SW480 (cell line): ENCODE measurements around the gene UFM1.
"Not testable (repeated sequence)": the region's sequence is repeated elsewhere in the genome, so short reads cannot be mapped to it uniquely, and the experiment has no call there.

Experiments
- DNase-seq: peaks from one replicate; pipeline ENCODE4 v3.0.0-alpha.2; 2016; ENCODE audit warnings: low spot score

The UFM1 gene

GRCh38 chr13:38349390-38350113 is at the start of gene UFM1:
TSS of gene UFM1 (plus strand) at chr13:38349851. CDS start at chr13:38349920, 69 bp downstream.
- peak; percentile 97 for DNase-seq

GRCh38 chr13:38301236-38301635 is 48.4 kb upstream of the UFM1 start:
- no peak for DNase-seq

GRCh38 chr13:38303816-38304320 is 45.8 kb upstream of the UFM1 start:
- no peak for DNase-seq

GRCh38 chr13:38308736-38309135 is 40.9 kb upstream of the UFM1 start:
- no peak for DNase-seq

GRCh38 chr13:38309397-38309796 is 40.3 kb upstream of the UFM1 start:
- DNase-seq: no peak

- not testable (repeated sequence) for DNase-seq
These were observed 38.5 kb upstream of the UFM1 start for GRCh38 chr13:38311175-38311574.

- no peak for DNase-seq
These were observed 33.5 kb upstream of the UFM1 start for GRCh38 chr13:38316129-38316528.

- no peak for DNase-seq
These were observed 28.0 kb upstream of the UFM1 start for GRCh38 chr13:38321654-38322053.

GRCh38 chr13:38325426-38325825 is 24.2 kb upstream of the UFM1 start:
- no peak for DNase-seq

GRCh38 chr13:38328699-38329098 is 21.0 kb upstream of the UFM1 start:
- DNase-seq: no peak

- DNase-seq: no peak
These were observed 14.8 kb upstream of the UFM1 start for GRCh38 chr13:38334845-38335244.

- DNase-seq: no peak
These were observed 11.6 kb upstream of the UFM1 start for GRCh38 chr13:38338089-38338488.

GRCh38 chr13:38340624-38341023 is 9.0 kb upstream of the UFM1 start:
- DNase-seq: no peak

GRCh38 chr13:38341149-38341692 is 8.4 kb upstream of the UFM1 start:
- no peak for DNase-seq

- no peak for DNase-seq
These were observed 2.9 kb upstream of the UFM1 start for GRCh38 chr13:38346764-38347163.

GRCh38 chr13:38348861-38349389 is 726 bp upstream of the UFM1 start:
- peak; percentile 37 for DNase-seq

GRCh38 chr13:38350114-38350617 is 515 bp downstream of the UFM1 start:
- peak; percentile 59 for DNase-seq

- no peak for DNase-seq
These were observed 6.0 kb downstream of the UFM1 start for GRCh38 chr13:38355595-38356119.

GRCh38 chr13:38358684-38359083 is 9.0 kb downstream of the UFM1 start:
- no peak for DNase-seq

- no peak for DNase-seq
These were observed 12.1 kb downstream of the UFM1 start for GRCh38 chr13:38361542-38362262.

- DNase-seq: no peak
These were observed 13.6 kb downstream of the UFM1 start for GRCh38 chr13:38363219-38363618.

GRCh38 chr13:38363746-38364145 is 14.1 kb downstream of the UFM1 start:
- DNase-seq: not testable (repeated sequence)
